Measurements from ENCODE around the gene MFN2. TPM values are rescaled to one million over a fixed set of nuclear protein-coding genes. Genes with fewer than 3 reads are reported as not detected.
"Not testable (repeated sequence)": the region's sequence is repeated elsewhere in the genome, so short reads cannot be mapped to it uniquely, and the experiment has no call there.

The MFN2 gene
- polyA plus RNA-seq, 1 donor from 2014 or later: 64.9 TPM

- TF ChIP-seq MXI1 (conservative IDR thresholded peaks at IDR 0.05; ENCODE audit: poor library complexity, severe bottlenecking) (no peak), CTCF (IDR thresholded peaks at IDR 0.05; ENCODE audit: poor library complexity, severe bottlenecking) (no peak), EZH2 (IDR thresholded peaks at IDR 0.05; ENCODE audit: borderline replicate concordance, insufficient read depth, low read length, poor library complexity, severe bottlenecking) (no peak), TAF1 (IDR thresholded peaks at IDR 0.05; ENCODE audit: low read depth) (no peak), SMC3 (conservative IDR thresholded peaks at IDR 0.05; ENCODE audit: poor library complexity) (no peak), POLR2AphosphoS5 (IDR thresholded peaks at IDR 0.05) (no peak), REST (IDR thresholded peaks at IDR 0.05; ENCODE audit: borderline replicate concordance) (no peak)
- Histone ChIP-seq H3K4me2 (ENCODE audit: low read length) (no peak overlapping the region), H3K9me2 (ENCODE audit: insufficient read depth, low read length) (no peaks in the 10 kb centered on the region), H3K36me3 (ENCODE audit: insufficient read depth, low read length) (no peaks in the 10 kb centered on the region), H3K27me3 (ENCODE audit: insufficient read depth, low read depth, low read length) (no peaks in the 10 kb centered on the region), H2AFZ (ENCODE audit: low read depth, low read length) (no peak overlapping the region), H4K20me1 (ENCODE audit: insufficient read depth) (no peaks in the 10 kb centered on the region), H3K9me3 (ENCODE audit: low read length) (no peaks in the 10 kb centered on the region), H3K79me2 (replicated peaks; ENCODE audit: insufficient read depth, low read length) (no peaks in the 10 kb centered on the region), H3K27ac (ENCODE audit: low read length) (no peak overlapping the region), H3K9ac (ENCODE audit: low read length) (no peak overlapping the region), H3F3A (ENCODE audit: insufficient read depth, low read length, poor library complexity, severe bottlenecking) (no peaks in the 10 kb centered on the region), H3K4me3 (ENCODE audit: low read length) (no peak overlapping the region)
Measured at GRCh38 chr1:12038356-12039163, 58.3 kb downstream of the MFN2 start.

- Histone ChIP-seq H2AFZ (ENCODE audit: low read depth, low read length) (no peak overlapping the region), H3K79me2 (replicated peaks; ENCODE audit: insufficient read depth, low read length) (no peaks in the 10 kb centered on the region), H3K4me3 (ENCODE audit: low read length) (no peak overlapping the region), H3K27ac (ENCODE audit: low read length) (no peak overlapping the region), H4K20me1 (ENCODE audit: insufficient read depth) (no peaks in the 10 kb centered on the region), H3K36me3 (ENCODE audit: insufficient read depth, low read length) (no peaks in the 10 kb centered on the region), H3K9me3 (ENCODE audit: low read length) (no peaks in the 10 kb centered on the region), H3K9ac (ENCODE audit: low read length) (no peak overlapping the region), H3F3A (ENCODE audit: insufficient read depth, low read length, poor library complexity, severe bottlenecking) (no peaks in the 10 kb centered on the region), H3K4me2 (ENCODE audit: low read length) (no peak overlapping the region), H3K27me3 (ENCODE audit: insufficient read depth, low read depth, low read length) (no peaks in the 10 kb centered on the region), H3K9me2 (ENCODE audit: insufficient read depth, low read length) (no peaks in the 10 kb centered on the region)
- TF ChIP-seq CTCF (IDR thresholded peaks at IDR 0.05; ENCODE audit: poor library complexity, severe bottlenecking) (no peak), SMC3 (conservative IDR thresholded peaks at IDR 0.05; ENCODE audit: poor library complexity) (no peak), MXI1 (conservative IDR thresholded peaks at IDR 0.05; ENCODE audit: poor library complexity, severe bottlenecking) (no peak), EZH2 (IDR thresholded peaks at IDR 0.05; ENCODE audit: borderline replicate concordance, insufficient read depth, low read length, poor library complexity, severe bottlenecking) (no peak), REST (IDR thresholded peaks at IDR 0.05; ENCODE audit: borderline replicate concordance) (no peak), RAD21 (conservative IDR thresholded peaks at IDR 0.05) (no peak), EP300 (conservative IDR thresholded peaks at IDR 0.05; ENCODE audit: poor library complexity, severe bottlenecking) (no peak), POLR2AphosphoS5 (IDR thresholded peaks at IDR 0.05) (no peak), TAF1 (IDR thresholded peaks at IDR 0.05; ENCODE audit: low read depth) (no peak)
Measured at GRCh38 chr1:12039164-12039525, 58.9 kb downstream of the MFN2 start.

GRCh38 chr1:12039824-12040456 is 59.7 kb downstream of the MFN2 start:
- H3K4me2 ChIP-seq (ENCODE audit: low read length); H3K9ac ChIP-seq (ENCODE audit: low read length); H3K4me3 ChIP-seq (ENCODE audit: low read length); H3K27me3 ChIP-seq (ENCODE audit: insufficient read depth, low read depth, low read length); H2AFZ ChIP-seq (ENCODE audit: low read depth, low read length); H3K9me3 ChIP-seq (ENCODE audit: low read length); H4K20me1 ChIP-seq (ENCODE audit: insufficient read depth); H3K79me2 ChIP-seq (replicated peaks; ENCODE audit: insufficient read depth, low read length); H3F3A ChIP-seq (ENCODE audit: insufficient read depth, low read length, poor library complexity, severe bottlenecking); H3K27ac ChIP-seq (ENCODE audit: low read length); H3K36me3 ChIP-seq (ENCODE audit: insufficient read depth, low read length); H3K9me2 ChIP-seq (ENCODE audit: insufficient read depth, low read length): not testable (repeated sequence)

Data from neural cell (in vitro differentiated cells).